Neural progenitor cell (in vitro differentiated cells): Measurements from ENCODE around the gene CACNA1D. TPM values are rescaled to one million over a fixed set of nuclear protein-coding genes. Genes with fewer than 3 reads are reported as not detected.

Source experiments
- DNase-seq: peaks from one replicate; pipeline ENCODE4 v3.0.0-alpha.2; 2016; ENCODE audit warnings: low spot score
- H2AFZ ChIP-seq: fragments of 200-600 bp; sonication (generic); replicated peaks from 2 replicates; pipeline ENCODE4 v1.6.1; 2016; ENCODE audit warnings: antibody characterized with exemption
- H3F3A ChIP-seq: fragments of 200-600 bp; sonication (generic); 2 replicates; pipeline ENCODE4 v1.6.1; 2016; ENCODE audit warnings: antibody characterized with exemption, low read depth
- H3K27ac ChIP-seq: fragments of 200-600 bp; sonication (generic); 2 replicates; pipeline ENCODE4 v1.5.1; 2016; ENCODE audit warnings: mild to moderate bottlenecking
- H3K27me3 ChIP-seq: fragments of 200-600 bp; sonication (generic); 2 replicates; pipeline ENCODE4 v1.6.1; 2016; ENCODE audit warnings: mild to moderate bottlenecking, moderate library complexity
- H3K36me3 ChIP-seq: fragments of 200-600 bp; sonication (generic); 2 replicates; pipeline ENCODE4 v1.5.1; 2016
- H3K4me1 ChIP-seq: fragments of 200-600 bp; sonication (generic); 2 replicates; pipeline ENCODE4 v1.6.1; 2016; ENCODE audit warnings: mixed run types
- H3K4me2 ChIP-seq: fragments of 200-600 bp; sonication (generic); 2 replicates; pipeline ENCODE4 v1.6.1; 2016
- H3K4me3 ChIP-seq: fragments of 200-600 bp; sonication (generic); 2 replicates; pipeline ENCODE4 v1.5.1; 2016
- H3K79me2 ChIP-seq: fragments of 200-600 bp; sonication (generic); 2 replicates; pipeline ENCODE4 v1.6.1; 2016; ENCODE audit warnings: low read depth
- H3K9ac ChIP-seq: fragments of 200-600 bp; sonication (generic); 2 replicates; pipeline ENCODE4 v1.6.1; 2016
- H3K9me3 ChIP-seq: fragments of 200-600 bp; sonication (generic); 2 replicates; pipeline ENCODE4 v1.5.1; 2016; ENCODE audit warnings: low read depth
- H4K20me1 ChIP-seq: fragments of 200-600 bp; sonication (generic); 2 replicates; pipeline ENCODE4 v1.6.1; 2016; ENCODE audit warnings: low read depth
- H3K27ac Mint-ChIP-seq: 3 replicates; pipeline ENCODE4 v1.8.0; 2021; ENCODE audit warnings: mixed read lengths
- H3K27me3 Mint-ChIP-seq: 2 replicates; pipeline ENCODE4 v1.8.0; 2022; ENCODE audit warnings: low read depth, mild to moderate bottlenecking, inconsistent platforms, moderate library complexity, mixed read lengths; ENCODE audit not compliant: insufficient read depth
- H3K36me3 Mint-ChIP-seq: 3 replicates; pipeline ENCODE4 v1.8.0; 2021; ENCODE audit warnings: mixed read lengths
- H3K4me1 Mint-ChIP-seq: 3 replicates; pipeline ENCODE4 v1.8.0; 2021; ENCODE audit warnings: mixed read lengths
- H3K4me3 Mint-ChIP-seq: 3 replicates; pipeline ENCODE4 v1.8.0; 2021; ENCODE audit warnings: mild to moderate bottlenecking, moderate library complexity, mixed read lengths
- H3K9me3 Mint-ChIP-seq: 3 replicates; pipeline ENCODE4 v1.8.0; 2020; ENCODE audit warnings: mixed read lengths
- CTCF ChIP-seq: fragments of 200-600 bp; sonication (generic); IDR thresholded peaks from 2 replicates; pipeline ENCODE4 v1.5.1; 2017; ENCODE audit warnings: antibody characterized with exemption, mild to moderate bottlenecking
- EZH2 ChIP-seq: fragments of 200-600 bp; sonication (generic); IDR thresholded peaks from 2 replicates; pipeline ENCODE4 v1.6.1; 2017; ENCODE audit warnings: antibody characterized with exemption, mild to moderate bottlenecking, moderate library complexity
- EZH2phosphoT487 ChIP-seq: fragments of 200-600 bp; sonication (generic); IDR thresholded peaks from 2 replicates; pipeline ENCODE4 v1.6.1; 2017; ENCODE audit warnings: antibody characterized with exemption
- total RNA-seq: library from RNA; depleted of rRNA; stranded (reverse); fragments of >200 nt; gene quantifications from 2 replicates; pipeline ENCODE4 v1.2.3, GENCODE V29; 2015; ENCODE audit warnings: low replicate concordance

Gene CACNA1D
- total RNA-seq, 1 donor from 2014 or later = 4.7 TPM

DNA sequence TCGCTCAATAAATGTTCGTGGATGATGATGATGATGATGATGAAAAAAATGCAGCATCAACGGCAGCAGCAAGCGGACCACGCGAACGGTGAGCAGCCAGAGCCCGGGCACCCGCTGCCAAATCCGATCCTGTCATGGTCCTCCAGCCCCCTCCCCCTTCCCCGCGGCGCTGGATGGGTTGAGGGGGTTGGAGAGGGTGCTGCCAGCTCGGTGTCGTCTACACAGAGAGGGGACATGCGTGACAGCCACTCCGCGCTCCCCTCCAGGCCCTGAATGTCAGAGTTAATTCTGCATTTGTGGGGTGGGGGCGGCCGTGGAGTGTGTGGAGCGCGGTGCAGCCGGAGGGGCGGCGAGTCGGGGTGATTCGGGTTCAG is 722 bp downstream of the CACNA1D start:
- H3K36me3 ChIP-seq = no peaks in the 10 kb centered on the region
- no peak overlapping the region for H3K27ac ChIP-seq
- peaks cover 3% of the 10 kb centered on the region for H4K20me1 ChIP-seq
- H3K9ac ChIP-seq = no peak overlapping the region
- peaks cover 20% of the 10 kb centered on the region for H3F3A ChIP-seq
- H3K4me1 ChIP-seq = peaks cover 23% of the 10 kb centered on the region
- peak overlapping the region; percentile 53 for H3K4me3 ChIP-seq
- Mint-ChIP-seq H3K9me3 (no peaks in the 10 kb centered on the region), H3K27me3 (peaks cover 52% of the 10 kb centered on the region), H3K27ac (no peak overlapping the region), H3K4me1 (peaks cover 43% of the 10 kb centered on the region), H3K4me3 (peak overlapping the region; percentile 82), H3K36me3 (no peaks in the 10 kb centered on the region)
- H3K79me2 ChIP-seq = no peaks in the 10 kb centered on the region
- no peaks in the 10 kb centered on the region for H3K9me3 ChIP-seq
- peak; percentile 42 for DNase-seq
- no peak for TF ChIP-seq EZH2phosphoT487
- TF ChIP-seq EZH2 = no peak
- H2AFZ ChIP-seq = peak overlapping the region; percentile 73
- peaks cover 79% of the 10 kb centered on the region for H3K27me3 ChIP-seq
- H3K4me2 ChIP-seq = peak overlapping the region; percentile 92

GRCh38 chr3:53495520-53496391 is 1.3 kb downstream of the CACNA1D start:
- peak overlapping the region; percentile 73 for H2AFZ ChIP-seq
- Mint-ChIP-seq H3K4me3 (peak overlapping the region; percentile 82), H3K27ac (no peak overlapping the region), H3K27me3 (peaks cover 49% of the 10 kb centered on the region), H3K36me3 (no peaks in the 10 kb centered on the region), H3K9me3 (no peaks in the 10 kb centered on the region), H3K4me1 (peaks cover 38% of the 10 kb centered on the region)
- no peaks in the 10 kb centered on the region for H3K79me2 ChIP-seq
- H3K36me3 ChIP-seq = no peaks in the 10 kb centered on the region
- TF ChIP-seq EZH2phosphoT487 = peak; percentile 84
- TF ChIP-seq CTCF = no peak
- TF ChIP-seq EZH2 = peak; percentile 95
- H3K4me2 ChIP-seq = peak overlapping the region; percentile 92
- no peak overlapping the region for H3K9ac ChIP-seq
- H3K9me3 ChIP-seq = no peaks in the 10 kb centered on the region
- H3K4me1 ChIP-seq = peaks cover 18% of the 10 kb centered on the region
- H3K27me3 ChIP-seq = peaks cover 79% of the 10 kb centered on the region
- DNase-seq = peak; percentile 54
- peak overlapping the region; percentile 53 for H3K4me3 ChIP-seq
- H3K27ac ChIP-seq = no peak overlapping the region
- H4K20me1 ChIP-seq = peaks cover 3% of the 10 kb centered on the region
- peaks cover 20% of the 10 kb centered on the region for H3F3A ChIP-seq

DNA sequence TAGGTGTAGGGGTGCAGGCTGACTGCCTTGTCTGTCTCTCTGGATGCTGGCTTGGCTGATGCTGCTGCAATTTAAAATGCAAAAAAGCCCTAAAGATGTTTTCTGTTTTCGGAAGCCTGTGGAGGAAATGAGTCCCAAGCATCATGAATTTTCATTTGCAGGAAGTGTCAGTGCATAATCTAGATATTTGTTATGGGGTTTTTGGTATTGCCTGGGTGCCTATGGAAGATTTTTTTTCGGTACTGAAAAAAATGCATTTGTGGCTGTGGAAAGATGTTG is 1.9 kb downstream of the CACNA1D start:
- H3K27ac Mint-ChIP-seq = no peak overlapping the region
- Histone ChIP-seq H3K4me3 (no peak overlapping the region), H3K79me2 (no peaks in the 10 kb centered on the region), H4K20me1 (peaks cover 3% of the 10 kb centered on the region), H3K4me1 (peaks cover 18% of the 10 kb centered on the region), H3K9ac (no peak overlapping the region), H3K9me3 (no peaks in the 10 kb centered on the region), H3K27me3 (peaks cover 73% of the 10 kb centered on the region), H3K27ac (no peak overlapping the region), H3F3A (peaks cover 20% of the 10 kb centered on the region), H3K36me3 (no peaks in the 10 kb centered on the region), H2AFZ (no peak overlapping the region), H3K4me2 (peak overlapping the region; percentile 92)
- peaks cover 44% of the 10 kb centered on the region for H3K4me1 Mint-ChIP-seq
- DNase-seq = no peak
- TF ChIP-seq EZH2 = no peak
- TF ChIP-seq CTCF = no peak
- TF ChIP-seq EZH2phosphoT487 = no peak
- H3K36me3 Mint-ChIP-seq = no peaks in the 10 kb centered on the region
- peak overlapping the region; percentile 81 for H3K4me3 Mint-ChIP-seq
- peaks cover 49% of the 10 kb centered on the region for H3K27me3 Mint-ChIP-seq
- no peaks in the 10 kb centered on the region for H3K9me3 Mint-ChIP-seq

DNA sequence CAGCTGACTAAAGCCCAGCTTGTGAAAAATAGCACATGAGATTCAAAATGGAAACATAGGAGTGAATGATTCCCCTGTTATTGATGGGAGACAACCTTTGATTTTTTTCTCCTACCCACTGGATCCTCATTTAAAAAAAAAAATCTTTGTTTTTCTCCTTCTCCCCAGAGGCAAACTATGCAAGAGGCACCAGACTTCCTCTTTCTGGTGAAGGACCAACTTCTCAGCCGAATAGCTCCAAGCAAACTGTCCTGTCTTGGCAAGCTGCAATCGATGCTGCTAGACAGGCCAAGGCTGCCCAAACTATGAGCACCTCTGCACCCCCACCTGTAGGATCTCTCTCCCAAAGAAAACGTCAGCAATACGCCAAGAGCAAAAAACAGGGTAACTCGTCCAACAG is 2.6 kb downstream of the CACNA1D start:
- Histone ChIP-seq H3K4me2 (no peak overlapping the region), H3K9ac (no peak overlapping the region), H3K4me1 (peaks cover 18% of the 10 kb centered on the region), H3K27me3 (peaks cover 66% of the 10 kb centered on the region), H4K20me1 (peaks cover 3% of the 10 kb centered on the region), H2AFZ (no peak overlapping the region), H3K27ac (no peak overlapping the region), H3K79me2 (no peaks in the 10 kb centered on the region), H3K9me3 (no peaks in the 10 kb centered on the region), H3K4me3 (no peak overlapping the region), H3K36me3 (no peaks in the 10 kb centered on the region), H3F3A (peaks cover 20% of the 10 kb centered on the region)
- H3K27me3 Mint-ChIP-seq = peaks cover 43% of the 10 kb centered on the region
- no peaks in the 10 kb centered on the region for H3K36me3 Mint-ChIP-seq
- TF ChIP-seq CTCF (no peak), EZH2phosphoT487 (no peak), EZH2 (no peak)
- H3K9me3 Mint-ChIP-seq = no peaks in the 10 kb centered on the region
- peaks cover 44% of the 10 kb centered on the region for H3K4me1 Mint-ChIP-seq
- DNase-seq = no peak
- peak overlapping the region; percentile 27 for H3K4me3 Mint-ChIP-seq
- no peak overlapping the region for H3K27ac Mint-ChIP-seq
